ENCODE results near the gene LMO3. TPM values are rescaled to one million over a fixed set of nuclear protein-coding genes. Genes with fewer than 3 reads are reported as not detected.
A peak's percentile ranks its signal among the peaks of the same experiment; 100 is the strongest.

Gene LMO3
- 39.1 and 54.3 TPM in 2 replicates for total RNA-seq (ENCODE audit: low replicate concordance)

- Histone ChIP-seq H3K4me1 (peaks cover 64% of the 10 kb centered on the region), H3K27ac (peak within 1 kb of the TSS; percentile 84), H3K27me3 (peaks cover 56% of the 10 kb centered on the region), H4K20me1 (ENCODE audit: low read depth) (no peaks in the 10 kb centered on the region), H3K9ac (no peak within 1 kb of the TSS), H3K36me3 (no peaks in the 10 kb centered on the region), H2AFZ (replicated peaks) (peak within 1 kb of the TSS; percentile 48), H3K4me2 (peak within 1 kb of the TSS; percentile 96), H3F3A (ENCODE audit: low read depth) (peaks cover 32% of the 10 kb centered on the region), H3K4me3 (peak within 1 kb of the TSS; percentile 62), H3K9me3 (ENCODE audit: low read depth) (no peaks in the 10 kb centered on the region), H3K79me2 (ENCODE audit: low read depth) (peaks cover 23% of the 10 kb centered on the region)
- Mint-ChIP-seq H3K9me3 (no peaks in the 10 kb centered on the region), H3K27me3 (ENCODE audit: insufficient read depth, low read depth) (peaks cover 5% of the 10 kb centered on the region), H3K27ac (peak within 1 kb of the TSS; percentile 98), H3K36me3 (no peaks in the 10 kb centered on the region), H3K4me1 (peaks cover 69% of the 10 kb centered on the region), H3K4me3 (peak within 1 kb of the TSS; percentile 98)
- no peak for DNase-seq (ENCODE audit: low spot score)
- TF ChIP-seq, protein P1, sequence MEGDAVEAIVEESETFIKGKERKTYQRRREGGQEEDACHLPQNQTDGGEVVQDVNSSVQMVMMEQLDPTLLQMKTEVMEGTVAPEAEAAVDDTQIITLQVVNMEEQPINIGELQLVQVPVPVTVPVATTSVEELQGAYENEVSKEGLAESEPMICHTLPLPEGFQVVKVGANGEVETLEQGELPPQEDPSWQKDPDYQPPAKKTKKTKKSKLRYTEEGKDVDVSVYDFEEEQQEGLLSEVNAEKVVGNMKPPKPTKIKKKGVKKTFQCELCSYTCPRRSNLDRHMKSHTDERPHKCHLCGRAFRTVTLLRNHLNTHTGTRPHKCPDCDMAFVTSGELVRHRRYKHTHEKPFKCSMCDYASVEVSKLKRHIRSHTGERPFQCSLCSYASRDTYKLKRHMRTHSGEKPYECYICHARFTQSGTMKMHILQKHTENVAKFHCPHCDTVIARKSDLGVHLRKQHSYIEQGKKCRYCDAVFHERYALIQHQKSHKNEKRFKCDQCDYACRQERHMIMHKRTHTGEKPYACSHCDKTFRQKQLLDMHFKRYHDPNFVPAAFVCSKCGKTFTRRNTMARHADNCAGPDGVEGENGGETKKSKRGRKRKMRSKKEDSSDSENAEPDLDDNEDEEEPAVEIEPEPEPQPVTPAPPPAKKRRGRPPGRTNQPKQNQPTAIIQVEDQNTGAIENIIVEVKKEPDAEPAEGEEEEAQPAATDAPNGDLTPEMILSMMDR (IDR thresholded peaks at IDR 0.05), result no peak
- TF ChIP-seq EZH2 (IDR thresholded peaks at IDR 0.05), result no peak
These were observed at the start of gene LMO3 for GRCh38 chr12:16606117-16606200. LMO3 (minus strand) TSS chr12:16606162; CDS start chr12:16600860, 5,302 bp downstream.

DNA sequence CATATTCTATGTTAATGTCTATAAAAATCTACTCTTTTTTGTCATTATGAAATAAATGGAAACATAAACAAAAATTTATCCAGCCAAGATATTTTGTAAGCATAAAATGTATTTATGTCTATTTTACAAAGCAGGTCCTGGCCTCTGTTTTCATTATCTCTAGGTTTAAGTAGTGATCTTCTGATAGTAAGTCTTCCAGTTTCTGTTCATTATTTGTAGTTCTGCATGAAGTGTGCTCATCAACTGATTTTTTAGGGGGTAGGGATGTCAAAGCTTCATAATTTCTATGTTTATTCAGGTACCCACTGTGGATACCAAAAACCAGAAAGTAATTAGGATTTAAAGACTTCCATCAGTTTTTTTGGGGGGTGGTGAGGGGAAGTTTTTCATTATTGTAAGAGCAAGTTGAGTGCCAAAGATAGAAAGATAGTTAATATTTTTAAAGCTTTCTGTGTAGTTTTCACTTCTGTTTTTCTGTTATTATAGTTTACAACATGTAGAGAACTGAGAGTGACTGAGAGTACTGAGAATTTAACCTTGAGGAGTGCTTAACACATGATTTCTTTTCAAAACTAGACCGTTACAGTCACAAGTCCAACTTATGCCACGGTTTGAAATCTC lies 30.6 kb upstream of the LMO3 start:
- no peak for DNase-seq (ENCODE audit: low spot score)
- Histone ChIP-seq H3K4me2 (no peak overlapping the region), H3K9me3 (ENCODE audit: low read depth) (no peaks in the 10 kb centered on the region), H3F3A (ENCODE audit: low read depth) (no peaks in the 10 kb centered on the region), H3K4me1 (no peaks in the 10 kb centered on the region), H3K4me3 (no peak overlapping the region), H3K36me3 (no peaks in the 10 kb centered on the region), H3K27me3 (no peaks in the 10 kb centered on the region), H3K27ac (no peak overlapping the region), H2AFZ (replicated peaks) (no peak overlapping the region), H3K9ac (no peak overlapping the region), H4K20me1 (ENCODE audit: low read depth) (no peaks in the 10 kb centered on the region), H3K79me2 (ENCODE audit: low read depth) (no peaks in the 10 kb centered on the region)
- Mint-ChIP-seq H3K27me3 (ENCODE audit: insufficient read depth, low read depth) (no peaks in the 10 kb centered on the region), H3K27ac (no peak overlapping the region), H3K36me3 (no peaks in the 10 kb centered on the region), H3K9me3 (peaks cover 2% of the 10 kb centered on the region), H3K4me3 (no peak overlapping the region), H3K4me1 (no peaks in the 10 kb centered on the region)
- TF ChIP-seq, protein P1 (IDR thresholded peaks at IDR 0.05), result no peak
- no peak for TF ChIP-seq EZH2 (IDR thresholded peaks at IDR 0.05)
- no peak for TF ChIP-seq EZH2phosphoT487 (IDR thresholded peaks at IDR 0.05)

GRCh38 chr12:16634786-16635185 lies 28.8 kb upstream of the LMO3 start:
- H3K4me3 Mint-ChIP-seq, result no peak overlapping the region
- H3K36me3 ChIP-seq, result no peaks in the 10 kb centered on the region
- no peaks in the 10 kb centered on the region for H3K4me1 Mint-ChIP-seq
- no peak overlapping the region for H3K27ac Mint-ChIP-seq
- no peaks in the 10 kb centered on the region for H3K9me3 ChIP-seq (ENCODE audit: low read depth)
- peak overlapping the region; percentile 39 for H2AFZ ChIP-seq (replicated peaks)
- no peak overlapping the region for H3K4me3 ChIP-seq
- H3F3A ChIP-seq (ENCODE audit: low read depth), result no peaks in the 10 kb centered on the region
- H3K36me3 Mint-ChIP-seq, result no peaks in the 10 kb centered on the region
- no peak overlapping the region for H3K9ac ChIP-seq
- H3K4me1 ChIP-seq, result no peaks in the 10 kb centered on the region
- no peaks in the 10 kb centered on the region for H3K27me3 ChIP-seq
- peaks cover 2% of the 10 kb centered on the region for H3K27me3 Mint-ChIP-seq (ENCODE audit: insufficient read depth, low read depth)
- DNase-seq (ENCODE audit: low spot score), result no peak
- TF ChIP-seq EZH2phosphoT487 (IDR thresholded peaks at IDR 0.05) (no peak), EZH2 (IDR thresholded peaks at IDR 0.05) (no peak)
- TF ChIP-seq, protein P1 (IDR thresholded peaks at IDR 0.05), result no peak
- H4K20me1 ChIP-seq (ENCODE audit: low read depth), result no peaks in the 10 kb centered on the region
- H3K27ac ChIP-seq, result no peak overlapping the region
- no peaks in the 10 kb centered on the region for H3K79me2 ChIP-seq (ENCODE audit: low read depth)
- H3K9me3 Mint-ChIP-seq, result peaks cover 2% of the 10 kb centered on the region
- no peak overlapping the region for H3K4me2 ChIP-seq
